K562 (cell line): ENCODE measurements around the gene RAB40B. TPM values are rescaled to one million over a fixed set of nuclear protein-coding genes. Genes with fewer than 3 reads are reported as not detected.
A peak's percentile ranks its signal among the peaks of the same experiment; 100 is the strongest.

ENCODE experiments used
- ATAC-seq: fragments of 200-7000 bp; cut with Tn5 transposase; 3 replicates; pipeline ENCODE4 v1.9.1; 2020; ENCODE audit warnings: moderate library complexity
- BruUV-seq: library from RNA; stranded (reverse); fragments of 400-500 nt; replicated peaks from 2 replicates; lab custom pipeline; 2021; lab: Mats Ljungman, UMichigan
- CTCF ChIA-PET: fragments of 300-600 bp; formaldehyde crosslinking; extraction: SDS; loops from one replicate; lab custom pipeline; 2021; ENCODE audit warnings: low intra/inter-chr PET ratio; lab: Yijun Ruan, JAX
- POLR2A ChIA-PET: fragments of 300-600, 350-650 bp; sonication (Branson Sonifier 250); formaldehyde crosslinking; extraction: SDS; loops from one replicate; lab custom pipeline; 2021; ENCODE audit warnings: antibody characterized with exemption, inconsistent platforms; lab: Yijun Ruan, JAX
- DNase-seq, 4 experiments: peaks; one replicate each; pipeline versions ENCODE4 v3.0.0 to v3.0.0-alpha.2; 2011 to 2018; ENCODE audit warnings: low spot score in 3 of 4, mixed read lengths in 3 of 4; ENCODE audit errors: extremely low read depth in 1 of 4
- FAIRE-seq: peaks from 2 replicates; lab custom pipeline; 2011; peaks lifted over from hg19 to GRCh38; lab: Jason Lieb, UNC
- H2AFZ ChIP-seq: 2 replicates; pipeline ENCODE4 v1.6.0; 2011; ENCODE audit warnings: low read depth, low read length, control low read depth, inconsistent platforms
- H3K27ac ChIP-seq: fragments of 200-600 bp; 3 replicates; pipeline ENCODE4 v1.8.0; 2011; ENCODE audit warnings: low read depth, mild to moderate bottlenecking, control low read depth, inconsistent platforms, low read length, moderate library complexity, mixed read lengths; ENCODE audit errors: extremely low read depth
- H3K27me3 ChIP-seq, 2 experiments: fragments of 300-600 bp in 1 of 2; 2 replicates in 1 of 2; 3 replicates in 1 of 2; pipeline versions ENCODE4 v1.6.0 to v1.8.0; 2011; ENCODE audit warnings: inconsistent platforms in 2 of 2, low read length in 2 of 2, mild to moderate bottlenecking in 1 of 2, mixed read lengths in 1 of 2, moderate library complexity in 1 of 2; ENCODE audit not compliant: control insufficient read depth in 2 of 2, insufficient read depth in 2 of 2
- H3K36me3 ChIP-seq: fragments of 300-600 bp; 3 replicates; pipeline ENCODE4 v1.8.0; 2011; ENCODE audit warnings: mild to moderate bottlenecking, low read length, inconsistent platforms; ENCODE audit not compliant: control insufficient read depth, insufficient read depth
- H3K4me1 ChIP-seq, 2 experiments: fragments of 200-600 bp in 1 of 2; replicated peaks in 1 of 2; 2 replicates in 1 of 2; 3 replicates in 1 of 2; pipeline versions ENCODE4 v1.5.1 to v1.8.0; 2011; ENCODE audit warnings: inconsistent platforms in 2 of 2, low read length in 2 of 2, mild to moderate bottlenecking in 1 of 2, mixed read lengths in 1 of 2, moderate library complexity in 1 of 2; ENCODE audit not compliant: control insufficient read depth in 2 of 2, insufficient read depth in 2 of 2
- H3K4me2 ChIP-seq: 2 replicates; pipeline ENCODE4 v1.6.1; 2011; ENCODE audit warnings: low read length, control low read depth, inconsistent platforms, mixed read lengths; ENCODE audit not compliant: insufficient read depth
- H3K4me3 ChIP-seq: fragments of 200-600 bp; sonication (generic), shearing (Covaris generic); 2 replicates; pipeline ENCODE4 v1.5.1; 2016; ENCODE audit warnings: control low read depth, inconsistent platforms
- H3K79me2 ChIP-seq: fragments of 200-600 bp; 3 replicates; pipeline ENCODE4 v1.8.0; 2011; ENCODE audit warnings: low read length, inconsistent platforms; ENCODE audit not compliant: control insufficient read depth, insufficient read depth
- H3K9ac ChIP-seq, 2 experiments: 2 replicates each; pipeline versions ENCODE4 v1.6.0 to v1.6.1; 2011; ENCODE audit warnings: low read depth in 2 of 2, low read length in 2 of 2, control low read depth in 1 of 2, inconsistent platforms in 1 of 2, mild to moderate bottlenecking in 1 of 2, mixed read lengths in 1 of 2; ENCODE audit not compliant: insufficient read depth in 1 of 2
- H3K9me1 ChIP-seq: one replicate; pipeline ENCODE4 v1.6.0; 2011; ENCODE audit warnings: inconsistent platforms, mild to moderate bottlenecking, low read length, moderate library complexity; ENCODE audit not compliant: control insufficient read depth, insufficient read depth
- H3K9me3 ChIP-seq: replicated peaks from 2 replicates; pipeline ENCODE4 v1.5.1; 2011; ENCODE audit warnings: low read depth, low read length, inconsistent platforms; ENCODE audit not compliant: control insufficient read depth, insufficient read depth
- H4K20me1 ChIP-seq: replicated peaks from 2 replicates; pipeline ENCODE4 v1.6.1; 2011; ENCODE audit warnings: low read length, inconsistent platforms, mixed read lengths; ENCODE audit not compliant: control insufficient read depth, insufficient read depth
- BCL6 ChIP-seq: fragments of 250-450 bp; sonication (Bioruptor Pico); IDR thresholded peaks from 2 replicates; pipeline ENCODE4 v1.4.0; 2020
- CBX3 ChIP-seq, 2 experiments: IDR thresholded peaks; 1 replicate in 1 of 2; 2 replicates in 1 of 2; pipeline ENCODE4 v1.6.1; 2012; ENCODE audit warnings: inconsistent platforms in 2 of 2, low read length in 2 of 2, borderline replicate concordance in 1 of 2, control low read depth in 1 of 2
- MEIS2 ChIP-seq: fragments of 450-650 bp; IDR thresholded peaks from 2 replicates; pipeline ENCODE4 v1.6.1; 2014; ENCODE audit warnings: mild to moderate bottlenecking; ENCODE audit not compliant: partially characterized antibody
- POLR2H ChIP-seq: IDR thresholded peaks from 2 replicates; pipeline ENCODE4 v1.6.1; 2016; ENCODE audit warnings: missing genetic modification characterization, low read depth, mild to moderate bottlenecking, control low read depth, missing compliant biosample characterization, moderate library complexity
- POU5F1 ChIP-seq: fragments of 150-350 bp; IDR thresholded peaks from 2 replicates; pipeline ENCODE4 v1.6.1; 2014; ENCODE audit warnings: borderline replicate concordance, low read length, low read depth, mild to moderate bottlenecking; ENCODE audit not compliant: partially characterized antibody
- SMARCB1 ChIP-seq: IDR thresholded peaks from 2 replicates; pipeline ENCODE4 v1.6.1; 2011; ENCODE audit warnings: improper control_type of control experiment, low read depth; ENCODE audit not compliant: insufficient read length
- TAF7 ChIP-seq: fragments of 450-650 bp; IDR thresholded peaks from 2 replicates; pipeline ENCODE4 v1.6.1; 2016; ENCODE audit warnings: missing genetic modification characterization, missing compliant biosample characterization
- THRAP3 ChIP-seq: fragments of 450-650 bp; IDR thresholded peaks from 2 replicates; pipeline ENCODE4 v1.6.1; 2016; ENCODE audit warnings: mild to moderate bottlenecking, inconsistent platforms, borderline replicate concordance
- TRIM28 ChIP-seq: fragments of 450-650 bp; IDR thresholded peaks from 2 replicates; pipeline ENCODE4 v1.6.1; 2017
- USF1 ChIP-seq: sonication (generic); formaldehyde crosslinking; IDR thresholded peaks from 2 replicates; pipeline ENCODE4 v1.9.0; 2022; ENCODE audit warnings: mild to moderate bottlenecking, missing genetic modification reagents
- ZBTB9 ChIP-seq: fragments of 450-650 bp; formaldehyde crosslinking; IDR thresholded peaks from 2 replicates; pipeline ENCODE4 v1.4.0; 2020; ENCODE audit warnings: mild to moderate bottlenecking, moderate library complexity
- ZFP1 ChIP-seq: fragments of 450-650 bp; formaldehyde crosslinking; IDR thresholded peaks from 2 replicates; pipeline ENCODE4 v1.4.0; 2020; ENCODE audit warnings: mild to moderate bottlenecking, mixed read lengths
- ZKSCAN8 ChIP-seq: fragments of 200-800 bp; sonication (Bioruptor generic); IDR thresholded peaks from 2 replicates; pipeline ENCODE4 v1.6.1; 2016; ENCODE audit warnings: missing genetic modification characterization, missing compliant biosample characterization
- ZNF12 ChIP-seq: sonication (generic); formaldehyde crosslinking; IDR thresholded peaks from 2 replicates; pipeline ENCODE4 v1.4.0; 2020; ENCODE audit warnings: mild to moderate bottlenecking, missing genetic modification reagents
- ZNF224 ChIP-seq: sonication (generic); formaldehyde crosslinking; IDR thresholded peaks from 2 replicates; pipeline ENCODE4 v1.8.0; 2022; ENCODE audit warnings: mild to moderate bottlenecking, missing genetic modification reagents
- WGBS: fragments of 100-300 bp; shearing (Covaris generic); methylation state at CpG from one replicate; pipeline ENCODE4 v1.1.6; 2016; ENCODE audit warnings: low coverage, mixed read lengths; ENCODE audit not compliant: insufficient coverage; ENCODE audit errors: missing lambda C conversion rate; 5-methylcytosine and 5-hydroxymethylcytosine counted together
- in situ Hi-C: fragments of 300-500 bp; cut with MboI; formaldehyde crosslinking; loops from 4 replicates; pipeline ENCODE4 v1.15.0; 2018; ENCODE audit warnings: inconsistent platforms, mixed read lengths
- intact Hi-C: fragments of 100-400 bp; cut with micrococcal nuclease; formaldehyde crosslinking; loops from 2 replicates; pipeline ENCODE4 v1.14.2; 2022
- polyA plus RNA-seq, 8 experiments: library from polyadenylated mRNA; depleted of rRNA in 4 of 8; stranded (reverse) in 5 of 8; unstranded in 3 of 8; fragments of >200 nt; fragmentation: Nextera tagmentation in 2 of 8; fragmentation: Illumina TruSeq in 1 of 8; extraction: Ambion mirVana in 2 of 8; extraction: Trizol in 1 of 8; gene quantifications; 2 replicates each; pipeline versions ENCODE4 v1.2.1 to v1.2.3, GENCODE V29; 2011 to 2014; ENCODE audit warnings: inconsistent platforms in 1 of 8, missing spikeins in 1 of 8
- total RNA-seq, 7 experiments: library from RNA; depleted of rRNA in 6 of 7; stranded (reverse); fragments of >200 nt in 6 of 7; fragmentation: Illumina TruSeq in 2 of 7; extraction: Trizol in 2 of 7; gene quantifications; 2 replicates each; pipeline versions ENCODE4 v1.2.1 to v1.2.3, GENCODE V29; 2011 to 2021; ENCODE audit warnings: low replicate concordance in 1 of 7

The RAB40B gene
- total and polyA plus RNA-seq, 9 of the 15 experiments (the other 6 are each of a cell fraction or from before 2014, with no cell fraction given): 0.13 to 4.6 (median 1.4) TPM

GRCh38 chr17:82694647-82695046 is 3.9 kb downstream of the RAB40B start:
- POLR2A ChIA-PET: interaction anchor here (0.9 kb wide), 1 partner anchor 9 kb away, joined by 3 read pairs; no protein-coding TSS in a partner anchor
- no peak overlapping the region for H2AFZ ChIP-seq
- H3K4me2 ChIP-seq: no peak overlapping the region
- H3K36me3 ChIP-seq: no peaks in the 10 kb centered on the region
- CTCF ChIA-PET: no interaction called here
- DNase-seq (no peak), FAIRE-seq (no peak), ATAC-seq (no peak)
- no peak overlapping the region for H3K27ac ChIP-seq
- H3K27me3 ChIP-seq: peaks cover 0 to 13% of the 10 kb centered on the region in 2 experiments; a peak in 3 of 5 replicates
- H3K4me3 ChIP-seq: no peak overlapping the region
- H3K4me1 ChIP-seq: peaks cover 0 to 32% of the 10 kb centered on the region in 2 experiments; a peak in 3 of 5 replicates
- H3K9me1 ChIP-seq: no peaks in the 10 kb centered on the region
- 8% methylated on average over 2 of the region's 2 CpGs for WGBS
- no peaks in the 10 kb centered on the region for H3K79me2 ChIP-seq
- intact Hi-C loops (no loop called here), in situ Hi-C loops (no loop called here)
- 0 out of 2 replicates have a peak, but pooled peaks cover 2% of the 10 kb centered on the region for H4K20me1 ChIP-seq
- H3K9ac ChIP-seq: no peak overlapping the region
- BruUV-seq: no TSS peak
- peaks cover 8% of the 10 kb centered on the region for H3K9me3 ChIP-seq
- no peak for TF ChIP-seq MEIS2
- TF ChIP-seq ZBTB9 (CRISPR knock-in tag): no peak
- TF ChIP-seq USF1: no peak
- peak in 1 of 2 experiments; percentile 44; a peak in 1 of 3 replicates for TF ChIP-seq CBX3 (IDR thresholded peaks at IDR 0.05; ENCODE audit: borderline replicate concordance in 1 of 2, low read length in 2 of 2)
- no peak for TF ChIP-seq ZKSCAN8
- no peak for TF ChIP-seq POLR2H (tag)
- TF ChIP-seq SMARCB1: no peak
- TF ChIP-seq POU5F1: no peak
- no peak for TF ChIP-seq BCL6 (CRISPR knock-in tag)
- TF ChIP-seq ZNF12 (CRISPR knock-in tag): no peak
- peak; percentile 63; the same call in 1 of the 2 replicates for TF ChIP-seq TRIM28
- TF ChIP-seq TAF7 (tag): no peak
- TF ChIP-seq THRAP3: no peak
- peak; percentile 98 for TF ChIP-seq ZFP1 (CRISPR knock-in tag)
- TF ChIP-seq ZNF224: no peak
